Astrocyte of the spinal cord (primary cell): ENCODE data around the gene FBXL7.

Experiments
- DNase-seq: peaks from one replicate; pipeline ENCODE4 v3.0.0; 2011; ENCODE audit warnings: low read depth, low spot score
- H3K4me3 ChIP-seq: 2 replicates; pipeline ENCODE4 v1.5.1; 2011; ENCODE audit warnings: low read depth, mild to moderate bottlenecking, low read length, moderate library complexity
- in situ Hi-C: cut with HindIII; loops from 2 replicates; pipeline ENCODE4 v1.10.0; 2017; ENCODE audit warnings: low sequenced_read_pairs
- TF ChIP-seq, protein P1 (sequence below): IDR thresholded peaks from 2 replicates; pipeline ENCODE4 v1.5.1; 2012; ENCODE audit warnings: low read depth, mild to moderate bottlenecking, low read length, inconsistent platforms

Gene FBXL7

GRCh38 chr5:15768936-15769335 lies 269.0 kb downstream of the FBXL7 start:
- TF ChIP-seq, protein P1, sequence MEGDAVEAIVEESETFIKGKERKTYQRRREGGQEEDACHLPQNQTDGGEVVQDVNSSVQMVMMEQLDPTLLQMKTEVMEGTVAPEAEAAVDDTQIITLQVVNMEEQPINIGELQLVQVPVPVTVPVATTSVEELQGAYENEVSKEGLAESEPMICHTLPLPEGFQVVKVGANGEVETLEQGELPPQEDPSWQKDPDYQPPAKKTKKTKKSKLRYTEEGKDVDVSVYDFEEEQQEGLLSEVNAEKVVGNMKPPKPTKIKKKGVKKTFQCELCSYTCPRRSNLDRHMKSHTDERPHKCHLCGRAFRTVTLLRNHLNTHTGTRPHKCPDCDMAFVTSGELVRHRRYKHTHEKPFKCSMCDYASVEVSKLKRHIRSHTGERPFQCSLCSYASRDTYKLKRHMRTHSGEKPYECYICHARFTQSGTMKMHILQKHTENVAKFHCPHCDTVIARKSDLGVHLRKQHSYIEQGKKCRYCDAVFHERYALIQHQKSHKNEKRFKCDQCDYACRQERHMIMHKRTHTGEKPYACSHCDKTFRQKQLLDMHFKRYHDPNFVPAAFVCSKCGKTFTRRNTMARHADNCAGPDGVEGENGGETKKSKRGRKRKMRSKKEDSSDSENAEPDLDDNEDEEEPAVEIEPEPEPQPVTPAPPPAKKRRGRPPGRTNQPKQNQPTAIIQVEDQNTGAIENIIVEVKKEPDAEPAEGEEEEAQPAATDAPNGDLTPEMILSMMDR = no peak
- DNase-seq = no peak
- no peak overlapping the region for H3K4me3 ChIP-seq
- in situ Hi-C loops = no loop called here

- DNase-seq = no peak
- TF ChIP-seq, protein P1 = no peak
- in situ Hi-C loops = no loop called here
- H3K4me3 ChIP-seq = no peak overlapping the region
Measured at GRCh38 chr5:15772131-15772530, 272.2 kb downstream of the FBXL7 start.

DNA sequence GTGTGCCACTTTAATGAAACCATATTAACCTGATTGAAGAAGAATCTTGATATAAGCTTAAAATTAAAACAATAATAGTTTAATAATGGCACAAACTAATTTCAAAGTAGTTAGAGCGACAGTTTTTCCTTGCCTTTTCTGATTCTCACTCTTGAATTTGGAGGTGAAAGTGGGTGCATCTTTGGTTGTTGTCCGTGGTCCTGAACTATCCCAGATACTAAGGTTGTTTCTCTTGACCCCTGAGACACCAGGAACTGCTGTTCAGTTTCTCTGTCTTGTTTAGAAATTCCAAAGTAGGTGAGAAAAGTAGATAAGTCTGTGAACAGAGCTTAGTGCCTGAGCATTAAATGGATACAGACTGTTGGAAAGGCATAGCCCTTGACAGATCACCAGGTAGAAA lies 274.7 kb downstream of the FBXL7 start:
- no peak for DNase-seq
- TF ChIP-seq, protein P1 = no peak
- in situ Hi-C loops = no loop called here
- no peak overlapping the region for H3K4me3 ChIP-seq

- H3K4me3 ChIP-seq = no peak overlapping the region
- no peak for DNase-seq
- TF ChIP-seq, protein P1 = no peak
- in situ Hi-C loops = no loop called here
Measured at GRCh38 chr5:15776346-15776745, 276.4 kb downstream of the FBXL7 start.

GRCh38 chr5:15783734-15784133 lies 283.8 kb downstream of the FBXL7 start:
- in situ Hi-C loops = no loop called here
- H3K4me3 ChIP-seq = no peak overlapping the region
- DNase-seq = no peak
- TF ChIP-seq, protein P1 = no peak

GRCh38 chr5:15785531-15785981 lies 285.6 kb downstream of the FBXL7 start:
- in situ Hi-C loops = no loop called here
- TF ChIP-seq, protein P1 = no peak
- no peak overlapping the region for H3K4me3 ChIP-seq
- no peak for DNase-seq

- TF ChIP-seq, protein P1 = no peak
- H3K4me3 ChIP-seq = no peak overlapping the region
- in situ Hi-C loops = no loop called here
- no peak for DNase-seq
Measured at GRCh38 chr5:15786326-15786725, 286.3 kb downstream of the FBXL7 start.
